BJ (cell line): ENCODE data around the gene REPIN1. TPM values are rescaled to one million over a fixed set of nuclear protein-coding genes. Genes with fewer than 3 reads are reported as not detected.

ENCODE experiments used
- CTCF ChIA-PET: fragments of 350-600 bp; formaldehyde crosslinking; extraction: SDS; loops from one replicate; lab custom pipeline; 2021; ENCODE audit warnings: antibody characterized with exemption, inconsistent platforms; lab: Yijun Ruan, JAX
- POLR2A ChIA-PET: fragments of 300-600 bp; sonication (Branson Sonifier 250); formaldehyde crosslinking; extraction: SDS; loops from one replicate; lab custom pipeline; 2021; ENCODE audit warnings: antibody characterized with exemption; lab: Charles Lee
- DNase-seq: peaks from one replicate; pipeline ENCODE4 v3.0.0-alpha.2; 2011; ENCODE audit warnings: low read depth
- H3K27me3 ChIP-seq: 2 replicates; pipeline ENCODE4 v1.6.0; 2011; ENCODE audit warnings: low read length; ENCODE audit not compliant: control insufficient read depth, insufficient read depth
- H3K36me3 ChIP-seq: 2 replicates; pipeline ENCODE4 v1.5.1; 2011; ENCODE audit warnings: low read length; ENCODE audit not compliant: control insufficient read depth, insufficient read depth
- H3K4me3 ChIP-seq: 2 replicates; pipeline ENCODE4 v1.5.1; 2011; ENCODE audit warnings: low read depth, mild to moderate bottlenecking, control low read depth, low read length
- polyA plus RNA-seq: library from polyadenylated mRNA; depleted of rRNA; stranded (reverse); fragments of >200 nt; gene quantifications from 2 replicates; pipeline ENCODE4 v1.2.3, GENCODE V29; 2011
- TF ChIP-seq, protein P1 (sequence below): IDR thresholded peaks from 2 replicates; pipeline ENCODE4 v1.5.1; 2011; ENCODE audit warnings: low read depth, mild to moderate bottlenecking, control low read depth, inconsistent platforms, low read length, moderate library complexity; ENCODE audit not compliant: insufficient read depth

Gene REPIN1
- polyA plus RNA-seq, 1 experiment, result 65.7 TPM

DNA sequence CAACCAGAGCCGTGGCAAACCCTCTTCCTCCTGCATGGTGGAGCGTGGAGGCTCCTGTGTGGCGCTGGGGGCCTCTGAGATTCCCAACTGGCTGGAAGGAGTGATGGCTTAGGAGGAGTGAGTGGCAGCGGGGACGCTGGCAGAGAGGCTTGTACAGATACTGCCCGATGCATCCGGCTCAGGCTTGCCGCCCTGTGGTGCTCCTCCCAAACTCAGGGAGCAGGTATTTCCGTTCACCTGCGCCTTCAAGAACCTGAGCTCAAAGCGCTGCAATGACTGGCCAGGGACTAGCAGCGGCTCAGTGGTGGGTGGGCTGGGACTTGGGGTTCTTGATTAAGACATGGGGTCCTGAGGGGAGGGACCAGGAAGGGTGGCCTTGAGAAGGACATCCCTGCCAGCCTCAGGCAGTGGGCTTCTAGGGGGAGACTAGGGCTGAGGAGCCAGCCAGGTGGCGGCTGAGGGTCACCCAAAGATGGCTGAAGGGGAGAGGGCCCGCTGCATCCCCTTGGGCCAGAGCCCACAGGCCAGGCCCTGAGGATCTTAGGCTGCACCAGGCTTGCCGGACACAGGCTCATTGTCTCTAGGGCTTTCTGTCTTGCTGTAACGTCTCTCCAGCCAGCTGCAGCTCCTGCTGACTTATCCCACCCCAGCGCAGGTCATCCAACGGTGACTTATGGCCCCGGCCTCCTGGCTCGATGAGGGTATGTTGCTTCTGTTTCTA, 13.7 kb downstream of the REPIN1 start:
- POLR2A ChIA-PET, result no interaction called here
- CTCF ChIA-PET, result no interaction called here
- TF ChIP-seq, protein P1, sequence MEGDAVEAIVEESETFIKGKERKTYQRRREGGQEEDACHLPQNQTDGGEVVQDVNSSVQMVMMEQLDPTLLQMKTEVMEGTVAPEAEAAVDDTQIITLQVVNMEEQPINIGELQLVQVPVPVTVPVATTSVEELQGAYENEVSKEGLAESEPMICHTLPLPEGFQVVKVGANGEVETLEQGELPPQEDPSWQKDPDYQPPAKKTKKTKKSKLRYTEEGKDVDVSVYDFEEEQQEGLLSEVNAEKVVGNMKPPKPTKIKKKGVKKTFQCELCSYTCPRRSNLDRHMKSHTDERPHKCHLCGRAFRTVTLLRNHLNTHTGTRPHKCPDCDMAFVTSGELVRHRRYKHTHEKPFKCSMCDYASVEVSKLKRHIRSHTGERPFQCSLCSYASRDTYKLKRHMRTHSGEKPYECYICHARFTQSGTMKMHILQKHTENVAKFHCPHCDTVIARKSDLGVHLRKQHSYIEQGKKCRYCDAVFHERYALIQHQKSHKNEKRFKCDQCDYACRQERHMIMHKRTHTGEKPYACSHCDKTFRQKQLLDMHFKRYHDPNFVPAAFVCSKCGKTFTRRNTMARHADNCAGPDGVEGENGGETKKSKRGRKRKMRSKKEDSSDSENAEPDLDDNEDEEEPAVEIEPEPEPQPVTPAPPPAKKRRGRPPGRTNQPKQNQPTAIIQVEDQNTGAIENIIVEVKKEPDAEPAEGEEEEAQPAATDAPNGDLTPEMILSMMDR, result no peak

DNA sequence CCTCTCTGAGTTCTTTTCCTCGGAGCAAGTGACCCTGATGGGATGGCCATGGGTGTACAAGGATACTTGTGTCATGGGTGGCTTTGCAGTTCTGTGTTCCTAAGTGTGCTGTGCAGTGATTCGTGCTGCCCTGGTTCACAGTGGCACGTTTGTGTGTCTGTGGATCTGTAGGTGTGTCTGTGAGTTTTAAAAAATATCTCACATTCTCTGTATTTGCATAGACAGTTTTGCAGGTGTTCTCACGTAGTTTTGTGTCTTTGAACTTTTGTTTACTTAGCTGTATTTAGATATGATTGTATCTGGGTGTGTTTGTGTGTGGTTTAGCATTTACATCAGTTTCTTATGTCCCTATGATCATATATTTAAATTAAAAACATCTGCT, 14.2 kb downstream of the REPIN1 start:
- Histone ChIP-seq H3K27me3 (no peaks in the 10 kb centered on the region), H3K36me3 (peaks cover 2% of the 10 kb centered on the region; the same call in 1 of the 2 replicates), H3K4me3 (no peak overlapping the region)
- no peak for DNase-seq
- POLR2A ChIA-PET, result no interaction called here
- CTCF ChIA-PET, result no interaction called here
- TF ChIP-seq, protein P1, result no peak

More for the DNA sequence above, 13.7 kb downstream of the REPIN1 start:
- H3K36me3 ChIP-seq, result peaks cover 2% of the 10 kb centered on the region; the same call in 1 of the 2 replicates
- H3K4me3 ChIP-seq, result no peak overlapping the region
- no peak for DNase-seq
- no peaks in the 10 kb centered on the region for H3K27me3 ChIP-seq

DNA sequence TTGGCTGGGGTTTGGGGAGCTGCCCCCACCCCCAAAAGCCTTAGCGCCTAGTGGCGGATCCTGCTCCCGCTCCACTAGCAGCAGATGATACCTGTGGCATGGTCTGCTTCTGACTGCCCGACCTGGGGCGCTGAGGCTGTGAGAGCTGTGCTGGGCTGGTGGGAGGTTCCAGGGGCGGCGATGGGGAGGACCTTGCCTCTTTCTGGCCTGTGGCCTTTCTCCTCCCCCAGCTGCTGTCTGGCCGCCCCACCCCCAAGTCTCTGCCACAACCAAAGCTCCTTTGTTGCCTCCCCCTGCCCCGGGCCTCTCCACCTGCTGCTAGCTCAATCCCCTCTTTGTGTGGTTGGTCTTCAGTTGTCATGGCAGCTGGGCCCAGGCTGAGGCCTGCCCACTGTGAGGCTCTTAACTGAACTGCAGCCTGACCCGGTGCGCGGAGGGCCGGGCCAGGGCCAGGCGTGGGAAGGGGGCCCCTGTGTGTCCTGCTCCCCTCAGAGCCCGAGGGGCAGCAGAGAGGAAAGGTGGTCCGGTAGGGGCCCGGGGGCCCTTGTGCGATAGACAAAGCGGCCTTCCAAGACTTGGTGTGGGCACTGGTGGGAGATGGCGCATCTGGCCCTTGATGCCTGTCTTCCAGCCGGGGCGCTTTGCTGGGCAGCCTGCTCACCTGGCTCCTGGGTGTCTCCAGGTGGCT, 15.2 kb downstream of the REPIN1 start:
- TF ChIP-seq, protein P1, result no peak
- peaks cover 2% of the 10 kb centered on the region; the same call in 1 of the 2 replicates for H3K36me3 ChIP-seq
- ChIA-PET POLR2A (no interaction called here), CTCF (interaction anchor here (1.1 kb wide), 1 partner anchor 18 kb away, joined by 3 read pairs; no protein-coding TSS in a partner anchor)
- no peak overlapping the region for H3K4me3 ChIP-seq
- H3K27me3 ChIP-seq, result no peaks in the 10 kb centered on the region
- DNase-seq, result no peak

DNA sequence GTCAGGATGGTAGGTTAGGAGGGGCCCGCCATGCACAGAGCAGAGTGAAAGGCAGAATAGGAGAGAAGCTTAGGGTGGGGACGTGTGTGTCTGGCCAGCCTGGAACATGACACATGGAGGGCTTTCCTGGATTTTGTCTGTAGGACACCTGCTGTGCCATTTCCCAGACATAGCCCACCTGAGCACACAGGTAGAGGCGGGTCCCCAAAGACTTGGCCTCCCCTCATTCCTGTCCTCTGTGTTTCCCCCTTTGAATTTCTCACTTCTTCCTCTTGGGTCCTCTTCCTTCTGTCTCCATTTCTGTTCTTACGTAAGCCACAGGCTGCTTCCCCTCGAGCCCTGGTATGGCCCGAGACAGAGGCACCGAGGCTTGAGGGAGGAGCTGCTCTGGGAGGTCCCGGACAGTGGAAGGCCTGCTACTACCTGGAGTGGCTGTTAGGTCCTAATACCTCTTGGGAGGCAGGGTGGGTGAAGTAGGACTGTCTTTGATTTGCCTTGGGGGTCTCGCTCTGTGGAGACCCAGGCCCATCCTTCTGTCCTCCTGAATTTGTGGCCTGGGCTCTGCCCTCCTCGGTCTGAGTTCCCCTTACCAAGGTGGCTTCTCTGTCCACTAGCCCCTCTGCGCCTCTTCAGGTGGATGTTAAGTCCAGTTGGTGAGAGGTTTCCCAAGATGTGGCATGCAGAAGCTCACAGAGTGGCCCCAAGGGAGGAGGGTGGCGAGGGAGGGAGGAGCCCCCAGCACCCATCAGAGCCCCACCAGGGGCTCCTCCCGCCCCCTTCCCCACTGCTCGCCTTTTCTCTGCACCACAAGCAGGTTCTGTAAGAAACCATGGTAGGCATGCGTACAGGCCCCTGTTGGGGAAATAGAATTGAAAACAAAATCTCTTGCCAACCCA, 16.0 kb downstream of the REPIN1 start:
- POLR2A ChIA-PET, result no interaction called here
- CTCF ChIA-PET, result interaction anchor here (1.1 kb wide), 1 partner anchor 18 kb away, joined by 3 read pairs; no protein-coding TSS in a partner anchor
- no peaks in the 10 kb centered on the region for H3K27me3 ChIP-seq
- TF ChIP-seq, protein P1, result no peak
- peaks cover 2% of the 10 kb centered on the region; the same call in 1 of the 2 replicates for H3K36me3 ChIP-seq
- no peak for DNase-seq
- H3K4me3 ChIP-seq, result no peak overlapping the region
